HCT116 (cell line): ENCODE results near the gene CDHR3. TPM values are rescaled to one million over a fixed set of nuclear protein-coding genes. Genes with fewer than 3 reads are reported as not detected.

Source experiments
- ATAC-seq: fragments of 200-7000 bp; cut with Tn5 transposase; 2 replicates; pipeline ENCODE4 v1.9.1; 2020; ENCODE audit warnings: mild to moderate bottlenecking, moderate library complexity
- BruUV-seq: library from RNA; stranded (reverse); fragments of 400-500 nt; replicated peaks from 2 replicates; lab custom pipeline; 2021; lab: Mats Ljungman, UMichigan
- CTCF ChIA-PET: fragments of 300-600 bp; sonication (Branson Sonifier 250); formaldehyde crosslinking; loops from one replicate; lab custom pipeline; 2021; ENCODE audit warnings: antibody characterized with exemption; lab: Charles Lee
- POLR2A ChIA-PET: fragments of 300-600, 350-600 bp; sonication (Branson Sonifier 250); formaldehyde crosslinking; loops from one replicate; lab custom pipeline; 2021; ENCODE audit warnings: antibody characterized with exemption; lab: Charles Lee
- RAD21 ChIA-PET, 2 experiments: fragments of 300-600 bp; sonication (Branson Sonifier 250); formaldehyde crosslinking; loops; one replicate each; lab custom pipeline; 2023; ENCODE audit warnings: low total read pairs in 2 of 2; ENCODE audit not compliant: uncharacterized antibody in 2 of 2, unreplicated experiment in 2 of 2, low non-redundant PET in 1 of 2; lab: Charles Lee
- DNase-seq: peaks from one replicate; pipeline ENCODE4 v3.0.0-alpha.2; 2010; ENCODE audit warnings: low read depth, low spot score
- H2AFZ ChIP-seq: fragments of 200-600 bp; shearing (Covaris generic), sonication (generic); 2 replicates; pipeline ENCODE4 v1.6.1; 2017; ENCODE audit warnings: low read depth, mixed run types, mixed read lengths, antibody characterized with exemption, low read length; ENCODE audit not compliant: poor library complexity, severe bottlenecking
- H3K27ac ChIP-seq: 2 replicates; pipeline ENCODE4 v1.5.1; 2012; ENCODE audit warnings: low read depth, low read length
- H3K27me3 ChIP-seq: fragments of 200-600 bp; sonication (generic); 2 replicates; pipeline ENCODE4 v1.6.1; 2016; ENCODE audit warnings: mixed run types, low read length, mixed read lengths; ENCODE audit not compliant: insufficient read depth
- H3K36me3 ChIP-seq, 2 experiments: fragments of 200-500 bp in 1 of 2; fragments of 200-600 bp in 1 of 2; sonication (Bioruptor generic) in 1 of 2; sonication (generic) in 1 of 2; 2 replicates each; pipeline versions ENCODE4 v1.5.1 to v1.6.1; 2014 to 2016; ENCODE audit warnings: low read length in 2 of 2, inconsistent platforms in 1 of 2, mixed read lengths in 1 of 2, mixed run types in 1 of 2; ENCODE audit not compliant: insufficient read depth in 2 of 2, control insufficient read depth in 1 of 2
- H3K4me1 ChIP-seq, 2 experiments: fragments of 200-600 bp in 1 of 2; sonication (generic) in 1 of 2; 2 replicates each; pipeline versions ENCODE4 v1.5.1 to v1.6.1; 2012 to 2017; ENCODE audit warnings: low read length in 2 of 2, inconsistent platforms in 1 of 2, mild to moderate bottlenecking in 1 of 2, mixed read lengths in 1 of 2, mixed run types in 1 of 2, moderate library complexity in 1 of 2; ENCODE audit not compliant: insufficient read depth in 2 of 2, control insufficient read depth in 1 of 2
- H3K4me2 ChIP-seq: fragments of 200-600 bp; sonication (generic); 2 replicates; pipeline ENCODE4 v1.6.1; 2017; ENCODE audit warnings: mixed run types, low read length, mixed read lengths
- H3K4me3 ChIP-seq, 2 experiments: fragments of 200-600 bp in 1 of 2; sonication (generic) in 1 of 2; replicated peaks in 1 of 2; 2 replicates each; pipeline ENCODE4 v1.5.1; 2011 to 2016; ENCODE audit warnings: low read length in 2 of 2, control low read depth in 1 of 2, low read depth in 1 of 2, mild to moderate bottlenecking in 1 of 2, mixed read lengths in 1 of 2, mixed run types in 1 of 2
- H3K79me2 ChIP-seq: fragments of 200-600 bp; sonication (generic); 2 replicates; pipeline ENCODE4 v1.6.1; 2017; ENCODE audit warnings: mild to moderate bottlenecking, mixed run types, low read length, moderate library complexity, mixed read lengths; ENCODE audit not compliant: insufficient read depth
- H3K9ac ChIP-seq: fragments of 200-600 bp; sonication (generic); 2 replicates; pipeline ENCODE4 v1.6.1; 2016; ENCODE audit warnings: low read length, mixed read lengths
- H3K9me2 ChIP-seq: fragments of 200-600 bp; sonication (generic), shearing (Covaris generic); 2 replicates; pipeline ENCODE4 v1.6.1; 2017; ENCODE audit warnings: mixed run types, mild to moderate bottlenecking, moderate library complexity; ENCODE audit not compliant: insufficient read depth
- H3K9me3 ChIP-seq, 2 experiments: fragments of 200-500 bp in 1 of 2; fragments of 200-600 bp in 1 of 2; sonication (Bioruptor generic) in 1 of 2; sonication (generic) in 1 of 2; 2 replicates each; pipeline ENCODE4 v1.6.1; 2014 to 2017; ENCODE audit warnings: low read length in 2 of 2, mixed read lengths in 2 of 2, inconsistent platforms in 1 of 2, low read depth in 1 of 2, mild to moderate bottlenecking in 1 of 2, mixed run types in 1 of 2, moderate library complexity in 1 of 2; ENCODE audit not compliant: control insufficient read depth in 1 of 2, insufficient read depth in 1 of 2
- H4K20me1 ChIP-seq: fragments of 200-600 bp; sonication (generic), shearing (Covaris generic); 2 replicates; pipeline ENCODE4 v1.6.1; 2017; ENCODE audit warnings: mixed run types, mild to moderate bottlenecking, moderate library complexity; ENCODE audit not compliant: insufficient read depth
- CBX3 ChIP-seq: IDR thresholded peaks from 2 replicates; pipeline ENCODE4 v1.6.1; 2012; ENCODE audit warnings: low read depth
- CTCF ChIP-seq, 3 experiments: fragments of 200-600 bp in 1 of 3; sonication (generic) in 1 of 3; IDR thresholded peaks in 2 of 3; conservative IDR thresholded peaks in 1 of 3; 2 replicates each; pipeline ENCODE4 v1.5.1; 2012 to 2017; ENCODE audit warnings: low read depth in 2 of 3, low read length in 2 of 3, antibody characterized with exemption in 1 of 3, borderline replicate concordance in 1 of 3, control low read depth in 1 of 3, mild to moderate bottlenecking in 1 of 3, mixed read lengths in 1 of 3, mixed run types in 1 of 3, moderate library complexity in 1 of 3; ENCODE audit not compliant: insufficient read depth in 1 of 3
- ELF1 ChIP-seq: IDR thresholded peaks from 2 replicates; pipeline ENCODE4 v1.6.1; 2012; ENCODE audit warnings: low read depth, borderline replicate concordance
- EZH2phosphoT487 ChIP-seq: fragments of 200-600 bp; IDR thresholded peaks from 2 replicates; pipeline ENCODE4 v1.6.1; 2018; ENCODE audit warnings: antibody characterized with exemption, borderline replicate concordance
- FOSL1 ChIP-seq: IDR thresholded peaks from 2 replicates; pipeline ENCODE4 v1.6.1; 2012; ENCODE audit warnings: low read depth
- POLR2A ChIP-seq: IDR thresholded peaks from 2 replicates; pipeline ENCODE4 v1.7.0; 2011; ENCODE audit warnings: borderline replicate concordance; ENCODE audit not compliant: insufficient read depth, insufficient read length; ENCODE audit errors: extremely low read depth
- POLR2AphosphoS5 ChIP-seq: IDR thresholded peaks from 2 replicates; pipeline ENCODE4 v1.6.1; 2011; ENCODE audit warnings: mild to moderate bottlenecking, low read depth, low read length, moderate library complexity
- RAD21 ChIP-seq: IDR thresholded peaks from 2 replicates; pipeline ENCODE4 v1.6.1; 2012; ENCODE audit warnings: low read depth, mild to moderate bottlenecking
- REST ChIP-seq: IDR thresholded peaks from 2 replicates; pipeline ENCODE4 v1.6.1; 2012; ENCODE audit warnings: low read depth
- SRF ChIP-seq: IDR thresholded peaks from 2 replicates; pipeline ENCODE4 v1.6.1; 2012; ENCODE audit warnings: low read depth
- TCF7L2 ChIP-seq: IDR thresholded peaks from 2 replicates; pipeline ENCODE4 v1.7.0; 2011; ENCODE audit warnings: borderline replicate concordance, inconsistent platforms; ENCODE audit not compliant: insufficient read depth, insufficient read length; ENCODE audit errors: extremely low read depth
- YY1 ChIP-seq: IDR thresholded peaks from 2 replicates; pipeline ENCODE4 v1.6.1; 2011; ENCODE audit warnings: low read length, low read depth, moderate library complexity, mild to moderate bottlenecking; ENCODE audit not compliant: insufficient replicate concordance; ENCODE audit errors: extremely low read depth
- ZFX ChIP-seq: fragments of 450-650 bp; IDR thresholded peaks from 2 replicates; pipeline ENCODE4 v1.6.1; 2017
- intact Hi-C: fragments of 100-400 bp; cut with micrococcal nuclease; formaldehyde crosslinking; loops from 2 replicates; pipeline ENCODE4 v1.10.0; 2022
- total RNA-seq: library from RNA; stranded (reverse); gene quantifications from one replicate; pipeline ENCODE4 v1.2.1, GENCODE V29; 2021; ENCODE audit not compliant: unreplicated experiment

The CDHR3 gene
- total RNA-seq, 1 experiment from 2014 or later, result 5.5 TPM

GRCh38 chr7:105988276-105988675 is 25.2 kb downstream of the CDHR3 start:
- H3K79me2 ChIP-seq, result no peaks in the 10 kb centered on the region
- no peaks in the 10 kb centered on the region for H3K9me3 ChIP-seq
- no peak overlapping the region for H3K4me3 ChIP-seq
- no peak overlapping the region for H3K27ac ChIP-seq
- no peaks in the 10 kb centered on the region for H3K4me1 ChIP-seq
- no peak overlapping the region for H3K9ac ChIP-seq
- H3K4me2 ChIP-seq, result no peak overlapping the region
- H4K20me1 ChIP-seq, result no peaks in the 10 kb centered on the region
- ChIA-PET POLR2A (no interaction called here), CTCF (no interaction called here), RAD21 (no interaction called here)
- no peak overlapping the region for H2AFZ ChIP-seq
- ATAC-seq (no peak), DNase-seq (no peak)
- no peaks in the 10 kb centered on the region for H3K27me3 ChIP-seq
- no peaks in the 10 kb centered on the region for H3K36me3 ChIP-seq
- no TSS peak for BruUV-seq
- intact Hi-C loops, result no loop called here
- TF ChIP-seq CTCF (IDR thresholded peaks at IDR 0.05 in 2 of 3, conservative IDR thresholded peaks at IDR 0.05 in 1 of 3; ENCODE audit: borderline replicate concordance in 1 of 3, insufficient read depth in 1 of 3, low read depth in 2 of 3, low read length in 2 of 3), result no peak
- no peak for TF ChIP-seq CBX3
- TF ChIP-seq POLR2AphosphoS5, result no peak
- TF ChIP-seq POLR2A, result no peak
- no peak for TF ChIP-seq EZH2phosphoT487
- no peak for TF ChIP-seq ELF1
- TF ChIP-seq ZFX, result no peak
- no peak for TF ChIP-seq FOSL1
- TF ChIP-seq SRF, result no peak
- TF ChIP-seq REST, result no peak
- no peak for TF ChIP-seq YY1
- no peak for TF ChIP-seq RAD21
- TF ChIP-seq TCF7L2, result no peak
- H3K9me2 ChIP-seq, result no peaks in the 10 kb centered on the region
